SK-N-MC (cell line): ENCODE data around the gene KNOP1.

ENCODE experiments used
- EZH2 ChIP-seq: fragments of 200-600 bp; sonication (generic); IDR thresholded peaks from one replicate; pipeline ENCODE4 v1.6.1; 2017; ENCODE audit warnings: antibody characterized with exemption
- FOXP2 ChIP-seq: optimal IDR thresholded peaks from 2 replicates; pipeline ENCODE3; 2011; ENCODE audit warnings: mild to moderate bottlenecking, moderate library complexity; ENCODE audit not compliant: insufficient read depth; ENCODE audit errors: extremely low read length, control extremely low read depth
- POLR2AphosphoS5 ChIP-seq: IDR thresholded peaks from 2 replicates; pipeline ENCODE4 v1.6.1; 2012; ENCODE audit warnings: mild to moderate bottlenecking, low read depth, low read length, borderline replicate concordance

DNA sequence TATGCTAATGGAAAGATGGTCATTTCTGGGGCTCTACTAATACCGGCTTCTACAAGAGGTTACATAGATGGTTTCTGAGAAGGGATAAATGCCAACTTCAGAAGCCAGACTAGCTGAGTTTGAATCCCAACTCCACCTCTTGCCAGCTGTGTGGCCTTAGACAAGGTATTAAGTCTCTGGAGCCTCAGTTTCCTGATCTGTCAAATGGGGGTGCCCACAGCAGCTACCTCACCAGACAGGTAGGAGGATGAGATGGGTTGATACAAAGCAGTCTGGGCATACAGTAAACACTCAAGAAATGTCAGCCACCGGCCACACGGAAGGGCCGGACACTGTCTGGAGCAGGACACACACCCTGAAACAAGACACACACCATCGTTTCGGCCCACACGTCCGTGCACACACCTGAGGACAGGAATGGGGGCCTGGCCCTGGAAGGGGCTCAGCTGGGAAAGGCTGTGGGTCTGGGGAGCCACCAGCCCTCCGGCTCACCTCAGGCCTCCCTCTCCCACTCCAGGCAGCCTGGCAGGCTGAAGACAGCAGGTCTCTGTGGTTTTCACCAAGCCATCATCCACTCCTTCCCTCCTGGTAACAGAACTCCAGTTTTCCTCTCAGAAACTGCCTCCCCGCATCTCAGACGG lies 5.5 kb downstream of the KNOP1 start:
- no peak for TF ChIP-seq EZH2
- no peak for TF ChIP-seq POLR2AphosphoS5
- TF ChIP-seq FOXP2, result no peak
